HG02678 (cell line): Measurements from ENCODE around the gene QSOX1.
"Not testable (repeated sequence)": the region's sequence is repeated elsewhere in the genome, so short reads cannot be mapped to it uniquely, and the experiment has no call there.

Experiments used
- ATAC-seq: cut with Tn5 transposase; IDR thresholded peaks from one replicate; pipeline ENCODE4 v1.9.1; 2021; ENCODE audit warnings: mild to moderate bottlenecking, moderate library complexity; ENCODE audit not compliant: unreplicated experiment

The QSOX1 gene

GRCh38 chr1:180154325-180155181 lies at the start of gene QSOX1:
TSS of gene QSOX1 (plus strand) at chr1:180154869. CDS start at chr1:180154908, 39 bp downstream.
- peak; percentile 93 for ATAC-seq

- no peak for ATAC-seq
Measured at GRCh38 chr1:180112091-180112490, 42.6 kb upstream of the QSOX1 start.

- no peak for ATAC-seq
Measured at GRCh38 chr1:180112984-180113647, 41.6 kb upstream of the QSOX1 start.

- no peak for ATAC-seq
Measured at GRCh38 chr1:180114396-180114945, 40.2 kb upstream of the QSOX1 start.

DNA sequence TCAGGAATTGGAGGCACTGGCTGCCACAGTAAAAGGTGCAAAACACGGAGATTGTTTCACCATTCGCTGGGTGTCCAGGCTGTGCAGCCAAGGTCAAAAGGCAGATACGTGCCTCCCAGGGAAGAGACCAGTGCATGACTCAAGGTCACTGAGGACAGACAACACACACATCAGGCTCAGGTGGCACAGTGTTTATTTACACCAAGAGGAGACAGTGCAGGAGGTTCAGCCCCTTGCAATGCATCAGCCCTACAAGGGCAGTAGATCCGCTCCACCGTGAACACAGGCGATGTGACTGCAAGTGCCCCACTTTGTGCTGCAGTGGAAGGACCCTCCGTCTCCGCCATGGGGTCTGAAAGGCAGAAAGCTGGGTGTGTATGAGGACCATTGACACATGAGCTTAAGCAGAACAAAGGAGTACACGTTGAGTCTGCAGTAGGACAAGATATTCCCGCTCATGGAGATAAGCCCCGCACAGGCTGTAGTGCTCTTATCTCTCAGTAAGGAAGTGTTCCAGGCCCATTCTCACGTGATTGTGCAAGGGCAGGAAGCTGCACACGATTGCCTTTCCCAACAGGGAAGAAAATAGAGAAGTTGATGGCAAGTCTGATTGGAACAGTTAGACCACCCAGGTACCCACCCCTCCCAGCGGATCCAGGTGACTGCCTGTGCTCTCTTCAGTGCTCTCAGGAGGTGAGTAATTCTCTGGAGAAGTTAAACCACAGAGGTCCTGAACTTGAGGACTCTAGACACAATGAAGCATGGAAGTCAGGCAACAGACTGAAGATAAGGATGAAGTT lies 37.5 kb upstream of the QSOX1 start:
- no peak for ATAC-seq

GRCh38 chr1:180117764-180118116 lies 36.9 kb upstream of the QSOX1 start:
- no peak for ATAC-seq

GRCh38 chr1:180119837-180120236 lies 34.8 kb upstream of the QSOX1 start:
- no peak for ATAC-seq

GRCh38 chr1:180123463-180123936 lies 31.2 kb upstream of the QSOX1 start:
- ATAC-seq, result no peak

GRCh38 chr1:180130651-180131050 lies 24.0 kb upstream of the QSOX1 start:
- ATAC-seq, result no peak

- no peak for ATAC-seq
Measured at GRCh38 chr1:180131510-180131909, 23.2 kb upstream of the QSOX1 start.

GRCh38 chr1:180133193-180133592 lies 21.5 kb upstream of the QSOX1 start:
- no peak for ATAC-seq

GRCh38 chr1:180133688-180134087 lies 21.0 kb upstream of the QSOX1 start:
- ATAC-seq, result not testable (repeated sequence)

DNA sequence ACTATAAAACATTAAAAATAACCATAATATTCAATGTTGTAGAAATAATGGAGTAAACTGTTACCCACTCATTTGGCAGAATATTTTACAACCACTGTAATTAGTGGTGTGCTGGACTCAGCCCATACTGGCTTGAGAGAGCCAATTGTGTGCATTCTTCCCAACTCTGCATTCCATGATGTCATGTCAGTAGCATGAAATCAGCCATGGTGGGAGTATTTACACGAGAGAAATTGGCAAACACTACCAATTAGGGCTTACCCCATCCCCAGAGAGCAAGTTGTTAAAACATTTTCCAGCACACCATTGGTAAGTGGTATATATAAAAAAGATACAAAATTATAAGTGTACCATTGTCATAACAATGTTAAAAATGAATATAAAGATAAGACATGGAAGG lies 19.1 kb upstream of the QSOX1 start:
- ATAC-seq, result no peak

- ATAC-seq, result no peak
Measured at GRCh38 chr1:180136331-180136967, 18.2 kb upstream of the QSOX1 start.

DNA sequence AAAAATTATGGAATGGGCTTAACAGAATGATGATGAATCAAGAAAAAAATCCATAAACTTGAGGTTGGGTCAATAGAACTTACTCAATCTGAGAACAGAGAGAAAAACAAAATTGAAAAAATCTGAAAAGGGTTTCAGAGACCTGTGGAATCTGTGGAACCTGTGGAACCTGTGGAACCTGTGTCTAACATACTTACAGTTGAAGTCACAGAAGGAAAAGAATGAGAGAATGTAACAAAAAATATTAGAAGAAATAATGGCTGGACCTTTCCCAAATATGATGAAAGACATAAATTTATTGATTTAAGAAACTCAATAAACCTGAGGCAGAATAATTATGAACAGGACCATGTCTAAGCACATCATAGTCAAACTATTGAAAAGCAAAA lies 17.7 kb upstream of the QSOX1 start:
- no peak for ATAC-seq

DNA sequence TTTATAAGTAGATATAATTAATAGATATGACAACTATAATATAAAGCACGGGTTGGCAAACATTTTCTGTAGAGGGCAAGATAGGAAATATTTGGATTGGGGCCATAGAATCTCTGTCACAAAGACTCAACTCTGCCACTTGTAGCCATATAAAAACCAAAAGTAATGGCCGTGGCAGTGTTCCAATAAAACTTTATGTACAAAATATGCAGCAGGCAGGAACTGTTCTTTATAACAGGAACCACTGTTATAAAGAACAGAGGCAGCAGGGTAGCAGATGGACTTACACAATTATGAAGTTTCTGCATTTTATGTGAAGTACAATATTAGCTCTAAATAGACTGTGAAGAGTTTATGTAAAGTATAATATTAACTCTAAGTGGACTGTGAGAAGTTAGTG lies 16.9 kb upstream of the QSOX1 start:
- no peak for ATAC-seq

- no peak for ATAC-seq
Measured at GRCh38 chr1:180141381-180141934, 13.2 kb upstream of the QSOX1 start.

DNA sequence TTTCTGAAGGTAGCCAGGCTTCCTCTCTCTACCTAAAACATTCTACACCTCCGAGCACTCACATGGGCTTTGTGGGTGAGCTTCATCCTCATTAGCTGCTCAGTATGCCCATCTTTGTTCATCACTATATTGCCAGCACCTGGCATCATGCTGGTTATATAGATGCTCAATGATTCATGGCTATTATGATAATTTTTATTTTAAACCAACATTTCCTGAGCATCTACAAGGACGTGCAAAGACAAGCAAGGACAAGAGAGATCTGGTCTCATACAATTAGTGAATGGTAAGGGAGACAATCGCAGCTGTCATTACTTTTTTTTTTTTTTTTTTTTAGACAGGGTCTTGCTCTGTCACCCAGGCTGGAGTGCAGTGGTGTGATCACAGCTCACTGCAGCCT lies 11.3 kb upstream of the QSOX1 start:
- no peak for ATAC-seq

- ATAC-seq, result no peak
Measured at GRCh38 chr1:180144659-180145357, 9.9 kb upstream of the QSOX1 start.

DNA sequence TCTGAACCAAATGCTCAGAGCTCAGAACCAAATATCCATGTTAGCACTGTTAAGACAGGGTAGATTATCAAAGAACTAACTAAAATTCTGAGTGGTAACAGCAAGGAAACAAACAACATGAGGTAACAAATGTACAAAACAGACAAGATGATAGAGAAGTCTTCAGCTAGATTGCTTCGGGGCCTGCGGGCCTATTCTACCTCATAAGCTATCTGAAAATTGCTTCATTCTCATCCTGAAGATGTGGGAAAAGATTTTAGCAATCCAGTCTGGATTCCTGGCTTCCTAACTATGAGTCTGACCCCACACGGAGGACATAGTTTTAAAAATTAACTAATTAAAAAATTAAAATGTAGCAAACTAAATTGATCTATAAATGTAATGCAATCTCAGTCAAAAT lies 9.2 kb upstream of the QSOX1 start:
- ATAC-seq, result no peak
